Stimulated activated CD8-positive, alpha-beta memory T cell treated with anti-CD3 and anti-CD28 coated beads, Interleukin-15, amount 100 ng/mL, for 1 hour (primary cell): ENCODE data around the gene FAM229A.
"Not testable (repeated sequence)": the region's sequence is repeated elsewhere in the genome, so short reads cannot be mapped to it uniquely, and the experiment has no call there.

Source experiments
- DNase-seq: peaks from one replicate; pipeline ENCODE4 v3.0.0-alpha.2; 2020; ENCODE audit warnings: low read depth

Gene FAM229A, protein sequence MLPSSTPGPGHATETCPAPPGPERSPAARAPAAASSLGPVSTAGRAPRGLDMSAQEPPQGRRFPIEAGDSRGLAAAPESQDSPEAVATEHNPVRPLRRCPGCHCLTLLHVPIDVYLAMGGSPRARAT

DNA sequence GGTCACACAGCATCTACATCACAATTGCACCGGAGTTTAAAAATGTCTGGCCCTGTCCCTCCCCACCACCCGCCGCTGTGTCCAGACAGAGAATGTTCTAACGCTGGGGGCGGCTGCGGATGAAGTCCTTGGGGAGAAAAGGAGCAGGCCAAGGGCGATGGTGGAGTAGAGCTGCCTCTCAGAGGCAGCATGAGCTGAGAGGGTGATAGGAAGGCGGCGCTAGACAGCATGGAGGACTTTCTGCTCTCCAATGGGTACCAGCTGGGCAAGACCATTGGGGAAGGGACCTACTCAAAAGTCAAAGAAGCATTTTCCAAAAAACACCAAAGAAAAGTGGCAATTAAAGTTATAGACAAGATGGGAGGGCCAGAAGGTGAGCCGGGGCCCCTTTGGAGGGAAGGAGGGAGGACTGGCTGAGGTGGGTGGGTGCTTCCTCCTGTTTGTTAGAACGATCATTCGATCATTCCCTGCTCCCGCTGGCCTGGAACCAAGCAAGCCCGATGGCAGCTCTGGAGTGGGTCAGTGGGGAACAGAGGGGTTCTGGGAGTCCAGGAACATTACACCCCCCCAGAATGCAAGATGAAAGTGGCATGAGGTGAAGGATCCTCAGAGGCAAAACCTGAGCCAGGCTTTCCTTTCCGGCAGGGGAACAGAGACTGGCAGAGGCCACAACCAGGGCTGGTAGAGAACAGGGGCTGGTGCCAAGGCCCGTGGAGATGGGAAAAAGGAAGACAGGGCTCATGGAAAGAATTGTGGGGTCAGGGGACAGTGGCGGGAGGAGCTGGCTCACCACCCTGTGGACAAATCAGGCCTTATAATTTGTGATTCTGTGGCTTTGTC lies at the start of gene FAM229A, which contains the start of gene TSSK3:
TSS of gene FAM229A (minus strand) at position 12 of the 840 bp plus-strand sequence. CDS start 394 bp downstream, outside the sequence.
TSS of gene TSSK3 (plus strand) at position 66 of the 840 bp plus-strand sequence. CDS start at position 229, 163 bp downstream.
- DNase-seq = no peak

DNA sequence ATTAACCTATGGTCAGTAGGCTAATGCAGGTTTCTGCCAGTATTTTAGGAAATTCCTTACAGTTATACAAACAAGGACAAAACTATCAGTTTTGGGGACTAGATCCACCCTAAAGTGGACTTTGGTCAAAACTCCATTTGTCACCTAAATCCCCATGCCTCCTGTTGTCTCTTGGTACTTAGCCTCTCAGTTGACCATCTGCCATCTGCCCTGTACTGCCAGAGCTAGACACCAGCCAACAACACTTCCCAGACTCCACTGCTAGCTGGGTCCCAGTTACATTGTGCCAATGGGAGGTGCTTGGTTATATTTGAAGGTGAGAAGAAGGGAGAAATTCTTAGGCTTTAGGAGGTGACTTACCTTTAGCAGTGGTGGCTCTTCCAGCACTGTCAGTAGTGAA lies 49.0 kb upstream of the FAM229A start:
- DNase-seq = no peak

DNA sequence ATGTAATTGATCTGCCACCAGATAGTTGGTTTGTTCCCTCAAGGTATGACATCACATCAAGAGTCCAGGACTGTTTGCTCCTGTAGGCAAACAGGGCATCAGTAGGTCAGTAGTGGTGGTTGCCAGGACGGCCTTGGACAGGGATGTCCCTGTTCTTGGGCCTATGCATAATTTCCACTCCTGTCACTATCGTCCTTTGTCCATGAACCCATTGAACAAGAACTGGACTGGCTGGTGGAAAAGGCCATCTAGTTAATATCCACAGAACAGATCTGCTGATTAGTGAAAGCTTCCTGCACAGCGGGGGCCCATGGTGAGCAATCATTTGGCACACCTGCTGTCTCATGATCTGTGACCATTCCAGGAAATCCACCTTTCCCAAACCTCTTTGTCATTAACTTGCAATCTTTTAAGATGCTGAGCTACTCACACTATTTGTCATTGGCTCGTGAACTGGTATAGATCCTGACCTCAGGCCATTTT lies 44.4 kb upstream of the FAM229A start:
- no peak for DNase-seq

DNA sequence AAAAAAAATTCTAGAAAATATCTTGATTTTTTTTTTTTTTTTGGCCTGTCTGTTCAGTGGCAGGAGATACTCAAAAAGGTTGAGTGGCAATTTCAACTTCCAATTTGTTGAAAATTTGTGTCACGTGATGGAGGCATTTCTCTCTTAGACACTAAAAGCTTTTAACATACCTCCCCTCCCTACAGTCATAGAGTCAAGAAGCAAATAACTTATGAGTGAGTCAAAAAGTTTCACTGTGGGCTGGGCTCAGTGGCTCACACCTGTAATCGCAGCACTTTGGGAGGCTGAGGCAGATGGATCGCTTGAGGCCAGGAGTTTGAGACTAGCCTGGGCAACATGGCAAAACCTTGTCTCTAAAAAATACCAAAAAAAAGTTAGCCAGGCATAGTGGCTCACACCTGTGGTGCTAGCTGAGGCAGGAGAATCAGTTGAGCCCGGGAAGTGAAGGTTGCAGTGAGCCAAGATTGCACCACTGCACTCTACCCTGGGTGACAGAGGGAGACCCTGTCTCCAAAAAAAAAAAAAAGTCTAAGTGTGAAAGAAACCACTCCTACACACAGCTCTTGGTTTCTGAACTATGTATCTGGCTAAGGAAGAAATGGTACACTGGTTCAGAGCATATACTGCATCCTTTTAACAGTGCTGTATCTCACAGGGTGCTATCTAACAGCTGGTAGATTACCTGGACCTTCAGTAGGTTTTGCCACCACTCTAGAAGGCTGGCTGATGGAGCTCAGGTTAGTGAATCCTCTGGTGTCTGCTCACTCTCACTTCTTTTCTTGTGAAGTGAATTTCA lies 43.6 kb upstream of the FAM229A start:
- DNase-seq = no peak

DNA sequence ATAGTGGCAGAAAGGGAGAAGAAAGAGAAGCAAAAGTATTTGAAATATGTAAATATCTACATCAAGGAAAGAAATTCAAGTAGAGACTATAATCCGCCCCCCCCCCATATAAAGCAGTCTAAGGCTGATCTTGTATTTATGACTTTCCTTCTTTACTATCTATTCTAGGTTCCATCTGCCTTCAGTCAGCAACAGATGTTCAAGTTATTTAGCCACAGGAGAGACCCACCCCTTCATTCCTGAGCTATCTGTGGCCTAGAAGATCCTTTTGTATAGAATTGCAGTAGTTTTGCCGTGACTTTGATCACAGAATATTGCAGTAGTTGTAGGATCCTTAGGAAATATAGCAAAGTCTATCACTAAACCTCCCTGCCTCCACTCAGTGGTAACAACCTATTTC lies 42.7 kb upstream of the FAM229A start:
- no peak for DNase-seq

DNA sequence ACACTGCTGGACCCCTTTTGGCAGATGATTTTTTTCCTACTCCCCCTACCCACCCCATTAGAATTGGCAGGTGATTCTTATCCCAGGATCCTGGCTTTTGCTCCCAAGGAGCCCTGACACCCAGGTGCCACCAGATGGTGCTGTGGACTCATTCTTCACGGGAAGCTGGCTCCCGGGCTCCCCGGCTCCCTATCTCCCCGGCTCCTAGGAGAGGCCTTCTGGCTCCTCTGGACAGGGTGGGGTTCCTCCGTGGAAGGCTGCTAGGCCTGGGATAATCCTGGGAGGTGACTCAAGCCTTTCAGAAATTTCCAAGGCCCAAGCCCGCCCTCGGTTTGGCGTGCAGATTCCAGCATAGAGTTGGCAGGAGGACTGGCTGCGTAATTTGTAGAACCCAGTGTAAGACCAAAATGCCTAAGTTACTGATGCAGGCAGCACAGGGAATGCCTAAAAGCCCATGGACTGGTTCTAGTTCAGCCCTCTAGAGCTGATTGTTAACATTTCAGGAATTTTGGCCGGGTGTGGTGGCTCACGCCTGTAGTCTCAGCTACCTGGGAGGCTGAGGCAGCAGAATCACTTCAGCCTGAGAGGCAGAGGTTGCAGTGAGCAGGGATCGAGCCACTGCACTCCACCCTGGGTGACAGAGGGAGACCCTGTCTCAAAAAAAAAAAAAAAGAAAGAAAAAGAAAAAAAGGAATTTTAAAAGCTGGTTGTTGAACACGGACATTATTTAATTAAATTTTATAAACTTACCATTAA lies 38.8 kb upstream of the FAM229A start:
- DNase-seq = peak; percentile 27

DNA sequence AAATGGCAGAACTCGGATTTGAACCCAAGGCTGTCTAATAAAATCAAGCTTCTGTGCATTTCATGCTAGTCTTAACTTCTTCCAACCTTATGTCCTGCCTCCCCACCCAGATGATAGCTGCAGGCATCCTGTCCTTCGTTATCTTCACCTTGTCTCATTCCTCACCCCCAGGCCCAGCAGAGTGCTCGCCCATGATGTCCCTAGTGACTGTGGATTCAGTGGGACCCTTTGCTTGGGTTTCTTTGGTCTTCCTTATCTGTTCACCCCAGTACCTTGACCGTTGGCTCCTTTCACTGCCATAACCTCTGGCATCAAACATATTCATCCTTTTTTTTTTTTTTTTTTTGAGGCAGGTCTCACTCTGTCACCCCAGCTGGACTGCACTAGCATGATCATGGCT lies 37.6 kb upstream of the FAM229A start:
- no peak for DNase-seq

DNA sequence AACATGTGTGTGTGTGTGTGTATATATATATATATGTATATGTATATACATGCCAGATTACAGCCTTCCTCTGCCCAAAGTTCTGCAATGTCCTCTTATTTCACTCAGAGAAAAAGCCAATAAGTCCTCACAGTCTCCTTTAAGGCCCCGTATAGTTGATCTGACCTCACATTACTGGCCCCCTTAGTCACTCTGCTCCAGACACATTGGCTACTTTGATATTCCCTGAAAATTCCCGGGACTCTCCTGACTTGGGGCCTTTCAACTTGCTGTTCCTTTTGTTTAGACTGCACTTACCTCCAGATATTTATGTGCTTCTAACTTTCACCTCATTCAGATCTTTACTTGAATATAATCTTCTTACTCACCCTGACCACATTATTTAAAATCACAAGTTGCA lies 36.1 kb upstream of the FAM229A start:
- DNase-seq = no peak

DNA sequence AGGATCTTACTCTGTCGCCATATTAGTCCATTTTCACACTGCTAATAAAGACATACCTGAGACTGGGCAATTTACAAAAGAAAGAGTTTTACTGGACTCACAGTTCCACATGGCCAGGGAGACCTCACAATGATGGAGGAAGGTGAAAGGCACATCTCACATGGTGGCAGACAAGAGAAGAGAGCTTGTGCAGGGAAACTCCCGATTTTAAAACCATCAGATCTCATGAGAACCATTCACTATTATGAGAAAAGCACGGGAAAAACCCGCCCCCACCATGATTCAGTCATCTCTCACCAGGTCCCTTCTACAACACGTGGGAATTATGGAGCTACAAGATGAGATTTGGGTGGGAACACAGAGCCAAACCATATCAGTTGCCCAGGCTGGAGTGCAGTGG lies 34.2 kb upstream of the FAM229A start:
- DNase-seq = not testable (repeated sequence)

DNA sequence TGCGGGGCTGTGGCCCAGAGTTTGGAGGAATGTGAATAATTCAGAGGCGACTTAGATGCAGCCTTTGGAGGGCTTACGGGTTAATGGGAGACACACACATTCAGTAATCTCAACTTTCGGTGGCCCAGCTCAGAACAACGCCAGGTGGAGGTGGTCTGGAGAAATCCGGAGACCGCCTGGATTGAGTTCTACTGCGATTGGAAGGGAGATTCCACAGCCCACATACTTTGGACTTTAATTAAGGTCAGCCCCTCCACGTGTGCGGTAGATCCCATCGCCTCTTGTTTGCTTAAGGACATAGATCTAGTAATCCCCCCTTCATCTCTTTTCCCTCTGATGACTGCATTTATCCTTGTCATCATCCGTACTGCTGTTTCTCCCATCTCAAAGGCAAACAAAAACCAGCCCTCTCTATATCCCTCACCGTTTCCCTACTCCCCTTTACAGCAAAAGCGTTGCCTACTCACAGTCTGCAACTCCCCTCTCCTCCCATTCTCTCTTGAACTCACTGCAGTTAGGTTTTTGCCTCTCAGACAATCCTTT lies 32.7 kb upstream of the FAM229A start:
- no peak for DNase-seq

DNA sequence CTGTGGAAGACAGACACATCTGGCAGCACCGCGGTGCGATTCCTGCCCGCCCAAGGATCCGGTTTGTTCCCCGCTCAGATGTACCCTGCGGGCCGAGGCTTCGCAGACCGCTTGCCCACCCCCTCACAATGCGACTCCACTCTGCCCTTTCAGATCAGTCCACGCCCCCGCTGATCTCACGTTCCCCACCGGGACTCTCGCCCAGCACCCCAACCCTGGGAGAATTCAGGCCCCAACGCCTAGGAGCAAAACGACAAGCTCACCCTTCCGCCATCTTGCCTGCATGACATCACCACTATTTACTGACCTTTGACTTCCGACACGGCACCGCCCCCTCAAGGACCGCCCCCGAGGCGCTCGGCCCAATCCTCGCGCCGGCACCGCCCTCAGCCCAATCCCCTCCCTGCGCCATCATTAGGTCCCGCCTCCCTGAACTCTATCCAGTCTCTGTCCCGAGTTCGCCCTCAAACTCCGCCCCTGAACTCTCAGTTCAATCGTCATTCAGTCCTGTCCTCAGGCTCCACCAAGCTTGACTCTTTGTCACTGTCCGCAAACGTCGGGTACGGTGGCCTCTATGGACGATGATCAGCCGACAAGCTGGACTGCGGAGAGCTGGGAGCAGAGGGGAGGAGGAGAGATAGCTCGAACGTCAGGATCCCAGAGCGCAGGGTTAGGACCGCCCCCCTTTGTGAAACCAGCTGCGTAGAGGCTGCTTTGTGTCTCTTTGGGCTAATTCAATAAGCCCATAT lies 32.0 kb upstream of the FAM229A start, which contains the start of gene BSDC1:
TSS of gene BSDC1 (minus strand) at position 301 of the 749 bp plus-strand sequence. CDS start at position 274, 27 bp downstream.
- peak; percentile 95 for DNase-seq

DNA sequence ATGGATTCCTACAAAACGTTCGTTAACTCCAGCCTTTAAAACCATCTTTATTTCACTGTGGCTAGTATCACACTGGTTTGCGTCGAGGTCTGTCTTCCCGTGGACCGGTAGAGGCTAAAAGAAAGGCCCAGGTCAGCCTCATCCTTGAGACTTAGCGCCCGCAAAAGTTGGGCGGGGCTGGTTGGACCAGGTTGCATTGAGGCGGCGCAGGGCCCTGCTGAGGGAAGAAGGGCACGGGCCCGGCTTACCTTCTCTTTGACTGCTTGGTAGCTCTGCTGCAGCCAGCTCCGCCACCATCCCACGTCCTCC lies 31.5 kb upstream of the FAM229A start:
- no peak for DNase-seq

DNA sequence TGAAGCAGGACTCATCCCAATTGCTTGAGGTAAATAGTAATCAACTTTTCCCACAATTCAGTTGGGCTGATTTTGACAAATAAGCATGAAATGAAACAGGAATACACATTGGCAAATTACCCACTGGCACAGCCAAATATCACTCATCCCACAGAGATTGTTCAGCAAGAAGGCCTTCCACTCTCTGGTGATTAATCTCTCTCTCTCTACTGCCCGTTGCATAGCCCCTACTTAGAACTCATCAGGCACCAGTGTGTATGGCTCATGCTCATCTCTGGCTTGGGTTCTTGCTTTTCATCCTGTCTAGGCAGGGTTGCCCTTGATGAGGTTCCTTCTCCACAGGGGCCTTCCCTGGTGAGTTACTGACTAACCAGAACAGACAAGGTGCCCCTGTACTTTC lies 30.9 kb upstream of the FAM229A start:
- no peak for DNase-seq

DNA sequence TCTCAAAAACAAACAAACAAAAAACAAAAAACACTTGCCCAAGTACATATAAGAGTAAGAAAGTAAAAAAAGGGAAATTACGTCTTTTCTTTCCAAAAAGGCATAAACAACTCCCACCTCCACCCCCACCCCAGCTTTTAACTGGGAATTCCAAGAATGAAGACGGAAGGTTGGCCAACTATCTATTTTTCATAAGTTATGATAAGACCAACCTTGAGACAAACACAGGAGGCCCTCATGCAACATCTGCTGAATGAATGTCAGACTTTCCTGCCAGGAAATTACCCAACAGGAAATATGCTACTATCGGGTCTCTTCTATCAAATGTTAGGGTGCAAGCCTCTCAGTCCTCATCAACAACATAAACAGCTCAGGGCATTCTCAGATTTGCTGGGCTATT lies 30.0 kb upstream of the FAM229A start:
- no peak for DNase-seq

DNA sequence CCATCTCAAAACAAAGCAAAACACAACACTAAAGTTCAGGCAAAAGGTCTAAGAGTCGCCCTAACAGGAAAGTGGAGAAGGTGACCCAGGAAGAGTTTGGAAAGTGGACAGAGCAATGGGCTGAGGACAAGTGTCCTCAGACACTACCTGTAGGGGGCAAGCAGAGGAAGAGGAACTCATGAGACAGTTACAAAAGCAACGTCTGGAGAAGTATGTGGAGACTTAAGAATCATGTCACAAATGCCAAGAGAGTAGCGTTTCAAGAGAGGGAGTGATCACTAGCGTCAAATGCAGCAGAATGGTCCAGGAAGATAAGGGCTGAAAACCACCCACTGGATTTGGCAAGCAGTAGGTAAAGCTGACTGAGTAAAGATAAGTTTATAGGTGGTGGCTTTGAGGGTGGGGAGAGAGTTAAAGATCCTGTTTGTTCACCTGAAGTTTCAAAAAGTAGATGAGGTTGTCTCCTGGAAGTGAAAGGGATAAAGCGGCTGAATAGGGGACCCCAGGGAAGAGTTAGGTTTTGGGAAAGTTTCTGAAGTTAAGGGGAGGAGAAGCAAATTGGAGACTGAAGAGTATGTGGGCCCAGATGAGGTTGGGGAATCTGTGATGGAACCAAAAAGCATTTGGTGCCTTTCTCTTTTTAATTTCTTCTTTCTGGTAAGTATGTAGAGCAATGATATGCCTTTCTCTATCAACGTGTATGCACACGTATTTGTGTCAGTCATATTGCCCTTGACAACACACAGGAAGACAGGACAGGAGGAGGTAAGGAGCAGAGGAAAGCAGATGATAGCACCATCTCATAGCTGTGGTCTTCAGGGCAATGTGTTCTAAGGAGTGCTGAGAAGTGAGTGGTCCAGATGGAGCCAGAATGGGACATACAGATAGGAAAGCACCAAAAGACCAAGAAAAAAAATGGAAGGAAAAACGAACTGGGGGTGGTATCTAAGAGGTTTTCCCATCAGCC lies 28.9 kb upstream of the FAM229A start:
- no peak for DNase-seq

DNA sequence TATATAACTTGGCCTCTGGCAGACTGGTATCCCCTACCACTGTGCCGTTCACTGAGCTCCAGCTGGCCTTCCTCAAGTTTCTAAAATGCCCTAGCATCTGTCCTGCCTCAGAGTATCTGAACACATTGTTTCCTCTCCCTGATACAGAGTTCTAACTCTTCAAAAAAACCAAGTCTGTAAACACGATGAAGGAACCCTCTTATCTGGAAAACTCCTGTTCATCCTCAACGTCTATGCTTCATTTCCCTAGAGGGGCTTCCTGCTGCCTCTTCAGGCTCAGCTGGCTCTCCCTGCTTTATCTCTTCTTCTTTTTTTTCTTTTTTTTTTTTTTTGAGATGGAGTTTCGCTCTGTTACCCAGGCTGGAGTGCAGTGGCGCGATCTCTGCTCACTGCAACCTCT lies 26.4 kb upstream of the FAM229A start:
- DNase-seq = no peak

DNA sequence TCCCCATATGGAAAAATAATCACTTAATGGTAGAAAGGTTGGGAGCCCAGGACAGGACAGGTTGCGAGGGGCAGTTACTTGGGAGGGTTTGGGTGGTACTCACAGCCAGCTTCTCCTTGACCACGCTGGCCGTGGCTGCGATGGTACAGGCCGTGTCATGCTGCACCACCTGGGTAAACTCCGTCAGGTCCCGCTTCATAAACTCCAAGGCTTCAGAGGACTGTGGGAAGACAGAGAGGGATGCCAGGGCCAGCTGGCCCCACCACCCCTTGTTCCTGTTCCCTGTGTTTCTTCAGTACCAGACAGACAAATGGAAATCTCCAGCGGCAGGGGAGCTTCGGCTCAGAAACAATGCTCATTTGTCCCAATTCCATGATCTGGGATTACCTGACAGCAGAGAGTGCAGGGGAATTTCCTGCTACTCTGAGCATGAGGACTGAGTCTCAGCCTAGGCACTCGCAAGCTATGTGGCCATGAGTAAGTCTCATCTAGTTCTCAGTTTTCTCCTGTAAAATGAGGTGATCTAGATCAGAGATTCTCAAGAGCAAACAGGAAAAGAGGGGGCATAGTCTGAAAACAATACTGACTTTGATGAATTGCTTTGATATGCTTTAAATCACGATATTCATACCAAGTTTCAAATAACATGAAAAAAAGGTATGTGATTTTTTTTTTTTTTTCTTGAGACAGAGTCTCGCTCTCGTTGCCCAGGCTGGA lies 24.5 kb upstream of the FAM229A start:
- no peak for DNase-seq

DNA sequence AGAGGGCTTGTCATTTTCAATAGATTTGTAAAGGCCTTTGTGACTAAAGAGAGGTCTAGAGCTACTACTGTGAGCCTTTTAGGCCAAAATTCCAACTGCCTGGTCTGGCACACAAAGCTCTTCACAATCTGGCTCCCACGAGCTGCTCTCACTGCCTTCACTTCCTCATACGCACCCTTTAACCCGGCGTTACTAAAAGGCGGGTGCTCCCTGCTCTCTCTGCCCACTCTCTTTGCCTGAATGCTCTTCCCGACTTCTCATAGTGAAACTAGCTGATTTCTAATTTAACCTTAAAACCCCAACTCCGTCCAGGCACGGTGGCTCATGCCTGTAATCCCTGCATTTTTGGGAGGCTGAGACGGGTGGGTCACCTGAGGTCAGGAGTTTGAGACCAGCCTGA lies 17.8 kb upstream of the FAM229A start:
- DNase-seq = no peak
